K562 (cell line): ENCODE measurements around the gene SLC30A4. TPM values are rescaled to one million over a fixed set of nuclear protein-coding genes. Genes with fewer than 3 reads are reported as not detected.
"Not testable (repeated sequence)": the region's sequence is repeated elsewhere in the genome, so short reads cannot be mapped to it uniquely, and the experiment has no call there.

Source experiments
- ATAC-seq: fragments of 200-7000 bp; cut with Tn5 transposase; 3 replicates; pipeline ENCODE4 v1.9.1; 2020; ENCODE audit warnings: moderate library complexity
- BruUV-seq: library from RNA; stranded (reverse); fragments of 400-500 nt; replicated peaks from 2 replicates; lab custom pipeline; 2021; lab: Mats Ljungman, UMichigan
- CTCF ChIA-PET: fragments of 300-600 bp; formaldehyde crosslinking; extraction: SDS; loops from one replicate; lab custom pipeline; 2021; ENCODE audit warnings: low intra/inter-chr PET ratio; lab: Yijun Ruan, JAX
- POLR2A ChIA-PET: fragments of 300-600, 350-650 bp; sonication (Branson Sonifier 250); formaldehyde crosslinking; extraction: SDS; loops from one replicate; lab custom pipeline; 2021; ENCODE audit warnings: antibody characterized with exemption, inconsistent platforms; lab: Yijun Ruan, JAX
- DNase-seq, 4 experiments: peaks; one replicate each; pipeline versions ENCODE4 v3.0.0 to v3.0.0-alpha.2; 2011 to 2018; ENCODE audit warnings: low spot score in 3 of 4, mixed read lengths in 3 of 4; ENCODE audit errors: extremely low read depth in 1 of 4
- FAIRE-seq: peaks from 2 replicates; lab custom pipeline; 2011; peaks lifted over from hg19 to GRCh38; lab: Jason Lieb, UNC
- H2AFZ ChIP-seq: 2 replicates; pipeline ENCODE4 v1.6.0; 2011; ENCODE audit warnings: low read depth, low read length, control low read depth, inconsistent platforms
- H3K27ac ChIP-seq: fragments of 200-600 bp; 3 replicates; pipeline ENCODE4 v1.8.0; 2011; ENCODE audit warnings: low read depth, mild to moderate bottlenecking, control low read depth, inconsistent platforms, low read length, moderate library complexity, mixed read lengths; ENCODE audit errors: extremely low read depth
- H3K27me3 ChIP-seq, 2 experiments: fragments of 300-600 bp in 1 of 2; 2 replicates in 1 of 2; 3 replicates in 1 of 2; pipeline versions ENCODE4 v1.6.0 to v1.8.0; 2011; ENCODE audit warnings: inconsistent platforms in 2 of 2, low read length in 2 of 2, mild to moderate bottlenecking in 1 of 2, mixed read lengths in 1 of 2, moderate library complexity in 1 of 2; ENCODE audit not compliant: control insufficient read depth in 2 of 2, insufficient read depth in 2 of 2
- H3K36me3 ChIP-seq: fragments of 300-600 bp; 3 replicates; pipeline ENCODE4 v1.8.0; 2011; ENCODE audit warnings: mild to moderate bottlenecking, low read length, inconsistent platforms; ENCODE audit not compliant: control insufficient read depth, insufficient read depth
- H3K4me1 ChIP-seq, 2 experiments: fragments of 200-600 bp in 1 of 2; replicated peaks in 1 of 2; 2 replicates in 1 of 2; 3 replicates in 1 of 2; pipeline versions ENCODE4 v1.5.1 to v1.8.0; 2011; ENCODE audit warnings: inconsistent platforms in 2 of 2, low read length in 2 of 2, mild to moderate bottlenecking in 1 of 2, mixed read lengths in 1 of 2, moderate library complexity in 1 of 2; ENCODE audit not compliant: control insufficient read depth in 2 of 2, insufficient read depth in 2 of 2
- H3K4me2 ChIP-seq: 2 replicates; pipeline ENCODE4 v1.6.1; 2011; ENCODE audit warnings: low read length, control low read depth, inconsistent platforms, mixed read lengths; ENCODE audit not compliant: insufficient read depth
- H3K4me3 ChIP-seq: fragments of 200-600 bp; sonication (generic), shearing (Covaris generic); 2 replicates; pipeline ENCODE4 v1.5.1; 2016; ENCODE audit warnings: control low read depth, inconsistent platforms
- H3K79me2 ChIP-seq: fragments of 200-600 bp; 3 replicates; pipeline ENCODE4 v1.8.0; 2011; ENCODE audit warnings: low read length, inconsistent platforms; ENCODE audit not compliant: control insufficient read depth, insufficient read depth
- H3K9ac ChIP-seq, 2 experiments: 2 replicates each; pipeline versions ENCODE4 v1.6.0 to v1.6.1; 2011; ENCODE audit warnings: low read depth in 2 of 2, low read length in 2 of 2, control low read depth in 1 of 2, inconsistent platforms in 1 of 2, mild to moderate bottlenecking in 1 of 2, mixed read lengths in 1 of 2; ENCODE audit not compliant: insufficient read depth in 1 of 2
- H3K9me1 ChIP-seq: one replicate; pipeline ENCODE4 v1.6.0; 2011; ENCODE audit warnings: inconsistent platforms, mild to moderate bottlenecking, low read length, moderate library complexity; ENCODE audit not compliant: control insufficient read depth, insufficient read depth
- H3K9me3 ChIP-seq: replicated peaks from 2 replicates; pipeline ENCODE4 v1.5.1; 2011; ENCODE audit warnings: low read depth, low read length, inconsistent platforms; ENCODE audit not compliant: control insufficient read depth, insufficient read depth
- H4K20me1 ChIP-seq: replicated peaks from 2 replicates; pipeline ENCODE4 v1.6.1; 2011; ENCODE audit warnings: low read length, inconsistent platforms, mixed read lengths; ENCODE audit not compliant: control insufficient read depth, insufficient read depth
- ATF7 ChIP-seq: fragments of 450-650 bp; IDR thresholded peaks from 2 replicates; pipeline ENCODE4 v1.7.1; 2014; ENCODE audit warnings: mild to moderate bottlenecking, moderate library complexity
- GATA2 ChIP-seq: sonication (generic); formaldehyde crosslinking; IDR thresholded peaks from 2 replicates; pipeline ENCODE4 v1.4.0; 2020; ENCODE audit warnings: mild to moderate bottlenecking, missing genetic modification reagents
- JUNB ChIP-seq: fragments of 450-650 bp; formaldehyde crosslinking; conservative IDR thresholded peaks from 2 replicates; pipeline ENCODE4 v1.4.0; 2020; ENCODE audit warnings: mild to moderate bottlenecking
- PTTG1 ChIP-seq: fragments of 450-650 bp; IDR thresholded peaks from 2 replicates; pipeline ENCODE4 v1.6.1; 2016; ENCODE audit warnings: low read depth, mild to moderate bottlenecking, missing genetic modification characterization, missing compliant biosample characterization
- SPI1 ChIP-seq: IDR thresholded peaks from 2 replicates; pipeline ENCODE4 v1.6.1; 2011; ENCODE audit warnings: low read depth, low read length, control low read depth, borderline replicate concordance
- ZNF311 ChIP-seq: fragments of 250-450 bp; sonication (Bioruptor Pico); IDR thresholded peaks from 2 replicates; pipeline ENCODE4 v1.4.0; 2020; ENCODE audit warnings: mild to moderate bottlenecking, moderate library complexity
- ZNF324 ChIP-seq: fragments of 250-450 bp; sonication (Bioruptor Pico); IDR thresholded peaks from 2 replicates; pipeline ENCODE4 v1.4.0; 2020; ENCODE audit warnings: mild to moderate bottlenecking
- WGBS: fragments of 100-300 bp; shearing (Covaris generic); methylation state at CpG from one replicate; pipeline ENCODE4 v1.1.6; 2016; ENCODE audit warnings: low coverage, mixed read lengths; ENCODE audit not compliant: insufficient coverage; ENCODE audit errors: missing lambda C conversion rate; 5-methylcytosine and 5-hydroxymethylcytosine counted together
- in situ Hi-C: fragments of 300-500 bp; cut with MboI; formaldehyde crosslinking; loops from 4 replicates; pipeline ENCODE4 v1.15.0; 2018; ENCODE audit warnings: inconsistent platforms, mixed read lengths
- intact Hi-C: fragments of 100-400 bp; cut with micrococcal nuclease; formaldehyde crosslinking; loops from 2 replicates; pipeline ENCODE4 v1.14.2; 2022
- polyA plus RNA-seq, 8 experiments: library from polyadenylated mRNA; depleted of rRNA in 4 of 8; stranded (reverse) in 5 of 8; unstranded in 3 of 8; fragments of >200 nt; fragmentation: Nextera tagmentation in 2 of 8; fragmentation: Illumina TruSeq in 1 of 8; extraction: Ambion mirVana in 2 of 8; extraction: Trizol in 1 of 8; gene quantifications; 2 replicates each; pipeline versions ENCODE4 v1.2.1 to v1.2.3, GENCODE V29; 2011 to 2014; ENCODE audit warnings: inconsistent platforms in 1 of 8, missing spikeins in 1 of 8
- total RNA-seq, 7 experiments: library from RNA; depleted of rRNA in 6 of 7; stranded (reverse); fragments of >200 nt in 6 of 7; fragmentation: Illumina TruSeq in 2 of 7; extraction: Trizol in 2 of 7; gene quantifications; 2 replicates each; pipeline versions ENCODE4 v1.2.1 to v1.2.3, GENCODE V29; 2011 to 2021; ENCODE audit warnings: low replicate concordance in 1 of 7
- TF ChIP-seq, protein P1 (sequence below), 3 experiments: IDR thresholded peaks in 2 of 3; conservative IDR thresholded peaks in 1 of 3; 2 replicates each; pipeline ENCODE4 v1.5.1; 2011 to 2012; ENCODE audit warnings: low read length in 3 of 3, mild to moderate bottlenecking in 3 of 3, control low read depth in 2 of 3, improper control_type of control experiment in 1 of 3, inconsistent platforms in 1 of 3, low read depth in 1 of 3, mixed read lengths in 1 of 3, moderate library complexity in 1 of 3; ENCODE audit not compliant: insufficient read depth in 2 of 3
- TF ChIP-seq, protein P2 (sequence below): fragments of 450-650 bp; IDR thresholded peaks from one replicate; pipeline ENCODE4 v1.6.1; 2018; ENCODE audit warnings: mild to moderate bottlenecking, moderate library complexity; ENCODE audit not compliant: partially characterized antibody

The SLC30A4 gene
- total and polyA plus RNA-seq, 9 of the 15 experiments (the other 6 are each of a cell fraction or from before 2014, with no cell fraction given): 0.21 to 0.73 (median 0.36) TPM

- H3K27ac ChIP-seq, H3K4me2 ChIP-seq, ATAC-seq, intact Hi-C loops, DNase-seq, POLR2A ChIA-PET, H3K4me3 ChIP-seq, H3K9ac ChIP-seq, FAIRE-seq, BruUV-seq, H4K20me1 ChIP-seq, H2AFZ ChIP-seq, H3K9me1 ChIP-seq, H3K79me2 ChIP-seq, H3K9me3 ChIP-seq, in situ Hi-C loops, H3K4me1 ChIP-seq, H3K36me3 ChIP-seq, CTCF ChIA-PET: not testable (repeated sequence)
- WGBS: 0% methylated on average over 3 of the region's 3 CpGs
- H3K27me3 ChIP-seq: peaks cover 15 to 17% of the 10 kb centered on the region in 2 experiments; a peak in 4 of 5 replicates
- peak; percentile 55; the same call in 1 of the 2 replicates for TF ChIP-seq PTTG1
These were observed 10.3 kb upstream of the SLC30A4 start for GRCh38 chr15:45532892-45533291.

DNA sequence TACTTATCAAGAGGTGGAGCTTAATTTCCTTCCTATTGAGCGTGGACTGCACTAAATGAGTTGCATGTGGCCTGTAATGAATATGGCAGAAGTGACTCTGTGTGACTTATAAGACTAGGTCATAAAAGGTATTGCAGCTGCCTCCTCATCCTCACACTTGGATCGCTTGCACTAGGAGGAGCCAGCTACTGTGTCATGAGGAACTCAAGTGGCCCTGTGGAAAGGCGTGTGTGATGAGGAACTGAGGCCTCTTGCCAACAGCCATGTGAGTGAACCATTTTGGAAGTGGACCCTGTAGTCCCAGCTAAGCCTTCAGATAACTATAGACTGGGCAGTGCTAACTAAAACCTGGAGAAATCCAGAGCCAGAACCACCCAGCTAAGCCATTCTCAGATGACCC, 7.1 kb upstream of the SLC30A4 start:
- Histone ChIP-seq H3K79me2 (no peaks in the 10 kb centered on the region), H3K36me3 (no peaks in the 10 kb centered on the region), H4K20me1 (no peaks in the 10 kb centered on the region), H3K9me3 (no peaks in the 10 kb centered on the region), H3K4me3 (no peak overlapping the region), H3K27ac (no peak overlapping the region), H3K9ac (no peak overlapping the region), H2AFZ (no peak overlapping the region), H3K4me2 (no peak overlapping the region), H3K9me1 (no peaks in the 10 kb centered on the region), H3K27me3 (peaks cover 17 to 20% of the 10 kb centered on the region in 2 experiments; a peak in 4 of 5 replicates), H3K4me1 (no peaks in the 10 kb centered on the region)
- ATAC-seq: peak; percentile 42; the same call in 1 of the 3 replicates
- intact Hi-C loops (no loop called here), in situ Hi-C loops (no loop called here)
- CTCF ChIA-PET: interaction anchor here (0.7 kb wide), 1 partner anchor 312 kb away, joined by 3 read pairs; no protein-coding TSS in a partner anchor
- no peak for TF ChIP-seq JUNB (CRISPR knock-in tag)
- TF ChIP-seq GATA2 (CRISPR knock-in tag): no peak
- TF ChIP-seq, protein P1, sequence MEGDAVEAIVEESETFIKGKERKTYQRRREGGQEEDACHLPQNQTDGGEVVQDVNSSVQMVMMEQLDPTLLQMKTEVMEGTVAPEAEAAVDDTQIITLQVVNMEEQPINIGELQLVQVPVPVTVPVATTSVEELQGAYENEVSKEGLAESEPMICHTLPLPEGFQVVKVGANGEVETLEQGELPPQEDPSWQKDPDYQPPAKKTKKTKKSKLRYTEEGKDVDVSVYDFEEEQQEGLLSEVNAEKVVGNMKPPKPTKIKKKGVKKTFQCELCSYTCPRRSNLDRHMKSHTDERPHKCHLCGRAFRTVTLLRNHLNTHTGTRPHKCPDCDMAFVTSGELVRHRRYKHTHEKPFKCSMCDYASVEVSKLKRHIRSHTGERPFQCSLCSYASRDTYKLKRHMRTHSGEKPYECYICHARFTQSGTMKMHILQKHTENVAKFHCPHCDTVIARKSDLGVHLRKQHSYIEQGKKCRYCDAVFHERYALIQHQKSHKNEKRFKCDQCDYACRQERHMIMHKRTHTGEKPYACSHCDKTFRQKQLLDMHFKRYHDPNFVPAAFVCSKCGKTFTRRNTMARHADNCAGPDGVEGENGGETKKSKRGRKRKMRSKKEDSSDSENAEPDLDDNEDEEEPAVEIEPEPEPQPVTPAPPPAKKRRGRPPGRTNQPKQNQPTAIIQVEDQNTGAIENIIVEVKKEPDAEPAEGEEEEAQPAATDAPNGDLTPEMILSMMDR (IDR thresholded peaks at IDR 0.05 in 2 of 3, conservative IDR thresholded peaks at IDR 0.05 in 1 of 3; ENCODE audit: insufficient read depth in 2 of 3, low read depth in 1 of 3, low read length in 3 of 3): 0 out of 6 replicates have a peak, but pooled peaks of 1 of the 3 experiments have one; percentile 6
- no peak for TF ChIP-seq ATF7
- no peak for TF ChIP-seq ZNF324 (CRISPR knock-in tag)
- TF ChIP-seq ZNF311: no peak
- TF ChIP-seq, protein P2, sequence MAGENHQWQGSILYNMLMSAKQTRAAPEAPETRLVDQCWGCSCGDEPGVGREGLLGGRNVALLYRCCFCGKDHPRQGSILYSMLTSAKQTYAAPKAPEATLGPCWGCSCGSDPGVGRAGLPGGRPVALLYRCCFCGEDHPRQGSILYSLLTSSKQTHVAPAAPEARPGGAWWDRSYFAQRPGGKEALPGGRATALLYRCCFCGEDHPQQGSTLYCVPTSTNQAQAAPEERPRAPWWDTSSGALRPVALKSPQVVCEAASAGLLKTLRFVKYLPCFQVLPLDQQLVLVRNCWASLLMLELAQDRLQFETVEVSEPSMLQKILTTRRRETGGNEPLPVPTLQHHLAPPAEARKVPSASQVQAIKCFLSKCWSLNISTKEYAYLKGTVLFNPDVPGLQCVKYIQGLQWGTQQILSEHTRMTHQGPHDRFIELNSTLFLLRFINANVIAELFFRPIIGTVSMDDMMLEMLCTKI: no peak
- TF ChIP-seq SPI1: no peak
- POLR2A ChIA-PET: interaction anchor here (0.9 kb wide), 1 partner anchor 65 kb away, joined by 3 read pairs; no protein-coding TSS in a partner anchor
- FAIRE-seq: no peak
- WGBS: 3% methylated on average over 3 of the region's 3 CpGs
- BruUV-seq: no TSS peak
- no peak for DNase-seq
